Measurements from ENCODE around the gene KLF17.

The KLF17 gene, protein sequence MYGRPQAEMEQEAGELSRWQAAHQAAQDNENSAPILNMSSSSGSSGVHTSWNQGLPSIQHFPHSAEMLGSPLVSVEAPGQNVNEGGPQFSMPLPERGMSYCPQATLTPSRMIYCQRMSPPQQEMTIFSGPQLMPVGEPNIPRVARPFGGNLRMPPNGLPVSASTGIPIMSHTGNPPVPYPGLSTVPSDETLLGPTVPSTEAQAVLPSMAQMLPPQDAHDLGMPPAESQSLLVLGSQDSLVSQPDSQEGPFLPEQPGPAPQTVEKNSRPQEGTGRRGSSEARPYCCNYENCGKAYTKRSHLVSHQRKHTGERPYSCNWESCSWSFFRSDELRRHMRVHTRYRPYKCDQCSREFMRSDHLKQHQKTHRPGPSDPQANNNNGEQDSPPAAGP

DNA sequence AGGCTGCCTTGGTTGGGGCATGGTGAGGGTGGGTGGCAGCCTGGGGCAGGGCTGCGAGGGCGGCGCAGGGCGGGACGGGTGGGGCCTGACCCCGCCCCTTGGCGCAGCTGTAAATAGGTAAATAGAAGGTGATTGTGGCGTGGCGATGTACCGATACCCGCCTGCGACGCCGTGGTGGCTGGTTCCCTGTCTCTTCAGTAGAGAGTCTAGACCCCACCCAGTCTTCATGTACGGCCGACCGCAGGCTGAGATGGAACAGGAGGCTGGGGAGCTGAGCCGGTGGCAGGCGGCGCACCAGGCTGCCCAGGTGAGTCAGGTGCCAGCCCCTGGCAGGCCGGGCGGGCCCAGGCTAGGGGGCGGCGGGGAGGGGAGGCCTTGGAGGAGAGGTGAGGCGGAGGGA lies at the start of gene KLF17:
KLF17 (plus strand) TSS at position 140 of the 400 bp plus-strand sequence; CDS start at position 227, 87 bp downstream.
- in situ Hi-C loops (cut with HindIII; ENCODE audit: low sequenced_read_pairs) = no loop called here
- TF ChIP-seq, protein P1, sequence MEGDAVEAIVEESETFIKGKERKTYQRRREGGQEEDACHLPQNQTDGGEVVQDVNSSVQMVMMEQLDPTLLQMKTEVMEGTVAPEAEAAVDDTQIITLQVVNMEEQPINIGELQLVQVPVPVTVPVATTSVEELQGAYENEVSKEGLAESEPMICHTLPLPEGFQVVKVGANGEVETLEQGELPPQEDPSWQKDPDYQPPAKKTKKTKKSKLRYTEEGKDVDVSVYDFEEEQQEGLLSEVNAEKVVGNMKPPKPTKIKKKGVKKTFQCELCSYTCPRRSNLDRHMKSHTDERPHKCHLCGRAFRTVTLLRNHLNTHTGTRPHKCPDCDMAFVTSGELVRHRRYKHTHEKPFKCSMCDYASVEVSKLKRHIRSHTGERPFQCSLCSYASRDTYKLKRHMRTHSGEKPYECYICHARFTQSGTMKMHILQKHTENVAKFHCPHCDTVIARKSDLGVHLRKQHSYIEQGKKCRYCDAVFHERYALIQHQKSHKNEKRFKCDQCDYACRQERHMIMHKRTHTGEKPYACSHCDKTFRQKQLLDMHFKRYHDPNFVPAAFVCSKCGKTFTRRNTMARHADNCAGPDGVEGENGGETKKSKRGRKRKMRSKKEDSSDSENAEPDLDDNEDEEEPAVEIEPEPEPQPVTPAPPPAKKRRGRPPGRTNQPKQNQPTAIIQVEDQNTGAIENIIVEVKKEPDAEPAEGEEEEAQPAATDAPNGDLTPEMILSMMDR (IDR thresholded peaks at IDR 0.05; ENCODE audit: low read depth, low read length) = no peak
- DNase-seq (ENCODE audit: low read depth, low spot score) = no peak
- no peak within 1 kb of the TSS for H3K4me3 ChIP-seq (ENCODE audit: low read depth, low read length)

DNA sequence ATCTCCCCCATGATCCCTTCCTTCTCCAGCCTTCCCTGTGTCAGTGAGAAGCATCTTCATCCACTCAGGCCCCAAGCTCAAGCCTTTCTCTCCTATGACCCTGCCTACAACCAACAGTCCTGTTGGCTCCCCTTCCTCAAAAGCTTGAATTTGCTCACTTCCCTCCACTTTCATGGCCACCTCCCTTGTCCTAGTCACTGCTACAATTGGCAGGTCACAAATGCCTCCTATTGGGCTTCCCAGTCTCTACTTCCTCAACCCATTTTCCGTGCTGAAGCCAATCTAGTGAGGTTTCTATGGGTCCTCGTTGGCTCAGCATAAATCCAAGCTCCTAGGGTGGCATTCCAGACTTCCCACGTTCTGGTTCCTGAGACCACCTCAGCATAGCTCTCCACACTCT lies 47.2 kb upstream of the KLF17 start:
- no peak for DNase-seq (ENCODE audit: low read depth, low spot score)
- in situ Hi-C loops (cut with HindIII; ENCODE audit: low sequenced_read_pairs) = no loop called here
- no peak overlapping the region for H3K4me3 ChIP-seq (ENCODE audit: low read depth, low read length)
- TF ChIP-seq, protein P1 (IDR thresholded peaks at IDR 0.05; ENCODE audit: low read depth, low read length) = no peak

DNA sequence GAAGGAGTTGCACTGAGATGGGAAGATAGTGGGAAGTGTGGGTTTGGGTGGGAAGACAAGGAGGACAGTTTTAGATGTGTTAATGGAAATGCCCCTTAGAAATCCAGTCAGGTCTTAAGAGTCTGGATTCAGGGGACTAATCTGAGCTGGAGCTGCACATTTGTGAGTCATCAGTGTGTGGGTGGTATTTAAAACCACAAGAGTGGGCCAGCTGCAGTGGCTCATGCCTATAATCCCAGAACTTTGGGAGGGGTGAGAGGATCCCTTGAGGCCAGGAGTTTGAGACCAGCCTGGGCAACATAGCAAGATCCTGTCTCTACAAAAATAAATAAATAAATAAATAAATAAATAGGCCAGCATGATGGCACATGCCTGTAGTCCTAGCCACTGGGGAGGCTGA lies 46.4 kb upstream of the KLF17 start:
- H3K4me3 ChIP-seq (ENCODE audit: low read depth, low read length) = no peak overlapping the region
- DNase-seq (ENCODE audit: low read depth, low spot score) = peak; percentile 90

DNA sequence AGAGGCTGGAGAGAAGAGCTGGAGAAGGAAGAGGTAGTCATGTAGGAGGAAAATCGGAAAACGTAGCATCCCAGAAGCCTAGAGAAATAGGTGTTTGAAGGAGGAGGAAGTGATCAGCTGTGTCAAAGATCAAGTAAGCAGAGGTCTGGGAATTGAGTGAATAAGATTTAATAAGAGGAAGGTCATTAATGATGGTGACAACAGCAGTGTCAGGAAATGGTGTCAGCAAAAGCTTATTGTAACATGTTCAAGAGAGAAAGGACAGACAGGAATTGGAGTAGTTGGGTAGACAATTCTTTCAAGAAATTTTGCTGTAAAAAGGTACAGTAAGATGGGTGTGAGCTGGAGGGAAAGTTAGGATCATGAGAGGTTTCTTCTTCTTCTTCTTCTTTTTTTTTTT lies 45.8 kb upstream of the KLF17 start:
- H3K4me3 ChIP-seq (ENCODE audit: low read depth, low read length) = no peak overlapping the region
- TF ChIP-seq, protein P1 (IDR thresholded peaks at IDR 0.05; ENCODE audit: low read depth, low read length) = no peak
- in situ Hi-C loops (cut with HindIII; ENCODE audit: low sequenced_read_pairs) = no loop called here
- no peak for DNase-seq (ENCODE audit: low read depth, low spot score)

More for the DNA sequence above, 46.4 kb upstream of the KLF17 start:
- TF ChIP-seq, protein P1 (IDR thresholded peaks at IDR 0.05; ENCODE audit: low read depth, low read length) = no peak
- in situ Hi-C loops (cut with HindIII; ENCODE audit: low sequenced_read_pairs) = no loop called here

DNA sequence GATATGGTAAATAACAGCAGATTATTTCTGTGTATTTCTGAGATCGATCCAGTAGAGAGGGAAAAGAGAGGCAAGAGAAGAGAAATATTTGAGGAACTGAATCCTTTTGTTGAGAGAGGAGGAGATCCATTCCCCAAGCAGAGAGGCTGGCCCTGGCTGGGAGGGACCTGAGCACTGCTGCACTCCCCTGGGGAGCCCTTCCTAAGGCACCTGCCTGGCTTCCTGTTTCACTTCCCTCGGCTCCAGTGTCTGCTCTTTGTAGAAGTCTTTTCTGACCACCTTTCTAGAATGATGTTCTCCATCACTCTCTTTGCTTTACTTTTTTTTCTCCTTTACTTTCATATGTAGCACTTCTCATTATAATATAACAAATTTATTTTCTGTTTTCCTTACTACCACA lies 45.1 kb upstream of the KLF17 start:
- no peak for DNase-seq (ENCODE audit: low read depth, low spot score)
- TF ChIP-seq, protein P1 (IDR thresholded peaks at IDR 0.05; ENCODE audit: low read depth, low read length) = no peak
- H3K4me3 ChIP-seq (ENCODE audit: low read depth, low read length) = no peak overlapping the region
- in situ Hi-C loops (cut with HindIII; ENCODE audit: low sequenced_read_pairs) = no loop called here

DNA sequence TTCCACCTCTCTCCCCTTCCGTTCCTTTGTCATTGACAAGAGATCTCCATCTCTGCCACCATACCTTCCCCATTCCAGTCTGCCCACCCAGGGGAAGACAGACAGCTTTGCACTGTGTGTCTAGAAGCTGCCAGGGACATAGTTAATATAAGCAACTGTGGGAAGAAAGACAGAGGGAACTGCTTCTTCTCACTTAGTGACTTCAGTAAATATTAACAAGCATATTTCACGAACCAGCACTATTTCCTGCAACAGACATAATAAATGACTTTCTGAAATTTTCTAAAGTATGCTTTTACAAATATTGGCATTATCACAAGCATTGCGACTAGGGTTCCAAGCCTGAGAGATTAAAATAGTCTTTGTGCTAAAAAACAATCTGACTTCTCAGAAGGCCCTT lies 44.2 kb upstream of the KLF17 start:
- in situ Hi-C loops (cut with HindIII; ENCODE audit: low sequenced_read_pairs) = no loop called here
- no peak overlapping the region for H3K4me3 ChIP-seq (ENCODE audit: low read depth, low read length)
- TF ChIP-seq, protein P1 (IDR thresholded peaks at IDR 0.05; ENCODE audit: low read depth, low read length) = no peak
- DNase-seq (ENCODE audit: low read depth, low spot score) = no peak

Measured in astrocyte of the spinal cord (primary cell).